ENCODE data around the gene THRSP. TPM values are rescaled to one million over a fixed set of nuclear protein-coding genes. Genes with fewer than 3 reads are reported as not detected.
A peak's percentile ranks its signal among the peaks of the same experiment; 100 is the strongest.

The THRSP gene
- total and polyA plus RNA-seq, 2 donors (not counting 1 experiment from before 2014, with no cell fraction given) = under 0.01 to 0.19 TPM

DNA sequence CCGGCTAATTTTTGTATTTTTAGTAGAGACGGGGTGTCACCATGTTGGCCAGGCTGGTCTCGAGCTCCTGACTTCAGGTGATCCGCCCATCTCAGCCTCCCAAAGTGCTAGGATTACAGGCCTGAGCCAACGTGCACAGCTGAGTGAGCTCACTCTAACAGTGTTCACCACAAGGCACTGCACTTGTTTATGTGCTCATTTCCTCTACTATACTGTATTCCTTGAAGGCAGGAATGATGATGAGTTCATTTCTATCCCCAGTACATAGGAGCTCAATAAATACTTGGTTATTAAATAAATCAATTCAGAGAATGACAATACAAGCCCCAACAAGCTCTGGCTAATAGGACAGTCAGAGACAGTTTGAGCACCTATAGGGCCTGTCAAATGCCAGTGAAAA is 46.7 kb downstream of the THRSP start:
- DNase-seq (ENCODE audit: low read depth in 2 of 2) = no peak
- Histone ChIP-seq H3K79me2 (ENCODE audit: control insufficient read depth, insufficient read depth, low read length) (no peaks in the 10 kb centered on the region), H3K9me3 (ENCODE audit: control insufficient read depth, insufficient read depth, low read depth, low read length) (no peaks in the 10 kb centered on the region), H3K36me3 (ENCODE audit: control insufficient read depth, insufficient read depth, low read length) (peaks cover 6% of the 10 kb centered on the region), H3K4me1 (ENCODE audit: control insufficient read depth, extremely low read depth, insufficient read depth, low read length) (peaks cover 2% of the 10 kb centered on the region), H3K9ac (ENCODE audit: insufficient read depth, low read length) (no peak overlapping the region), H3K4me3 (replicated peaks in 1 of 4; ENCODE audit: control extremely low read depth in 1 of 4, insufficient read depth in 1 of 4, low read depth in 3 of 4, low read length in 4 of 4) (no peak overlapping the region), H3K27ac (ENCODE audit: insufficient read depth, low read length) (no peak overlapping the region), H2AFZ (ENCODE audit: low read length) (no peak overlapping the region), H3K4me2 (ENCODE audit: extremely low read depth, insufficient read depth, low read length) (no peak overlapping the region), H4K20me1 (ENCODE audit: control insufficient read depth, extremely low read depth, insufficient read depth, low read length) (no peaks in the 10 kb centered on the region), H3K27me3 (ENCODE audit: control insufficient read depth, insufficient read depth, low read length) (no peaks in the 10 kb centered on the region)
- TF ChIP-seq, protein P1, sequence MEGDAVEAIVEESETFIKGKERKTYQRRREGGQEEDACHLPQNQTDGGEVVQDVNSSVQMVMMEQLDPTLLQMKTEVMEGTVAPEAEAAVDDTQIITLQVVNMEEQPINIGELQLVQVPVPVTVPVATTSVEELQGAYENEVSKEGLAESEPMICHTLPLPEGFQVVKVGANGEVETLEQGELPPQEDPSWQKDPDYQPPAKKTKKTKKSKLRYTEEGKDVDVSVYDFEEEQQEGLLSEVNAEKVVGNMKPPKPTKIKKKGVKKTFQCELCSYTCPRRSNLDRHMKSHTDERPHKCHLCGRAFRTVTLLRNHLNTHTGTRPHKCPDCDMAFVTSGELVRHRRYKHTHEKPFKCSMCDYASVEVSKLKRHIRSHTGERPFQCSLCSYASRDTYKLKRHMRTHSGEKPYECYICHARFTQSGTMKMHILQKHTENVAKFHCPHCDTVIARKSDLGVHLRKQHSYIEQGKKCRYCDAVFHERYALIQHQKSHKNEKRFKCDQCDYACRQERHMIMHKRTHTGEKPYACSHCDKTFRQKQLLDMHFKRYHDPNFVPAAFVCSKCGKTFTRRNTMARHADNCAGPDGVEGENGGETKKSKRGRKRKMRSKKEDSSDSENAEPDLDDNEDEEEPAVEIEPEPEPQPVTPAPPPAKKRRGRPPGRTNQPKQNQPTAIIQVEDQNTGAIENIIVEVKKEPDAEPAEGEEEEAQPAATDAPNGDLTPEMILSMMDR (conservative IDR thresholded peaks at IDR 0.05 in 1 of 2, IDR thresholded peaks at IDR 0.05 in 1 of 2; ENCODE audit: low read depth in 1 of 2, low read length in 2 of 2) = no peak
- no peak for TF ChIP-seq EZH2 (IDR thresholded peaks at IDR 0.05; ENCODE audit: low read length, missing control alignments)

DNA sequence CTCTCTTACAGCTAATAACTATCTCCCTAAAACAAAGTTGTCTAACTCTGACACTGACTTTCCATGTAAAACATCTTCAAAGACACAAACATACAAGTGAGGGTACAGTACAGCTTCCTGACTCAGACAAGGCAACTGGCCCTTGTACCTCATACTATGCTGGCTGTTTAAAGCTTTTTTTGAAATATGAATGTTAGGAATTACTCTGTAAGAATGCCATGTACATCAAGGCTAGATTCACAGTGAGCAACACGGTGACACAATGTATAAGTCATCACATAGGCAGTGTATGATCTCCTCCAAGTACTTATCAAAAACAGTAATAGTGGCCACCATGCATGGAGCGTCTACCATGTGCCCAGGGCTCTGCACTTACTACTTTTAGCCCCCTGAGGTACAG is 47.2 kb downstream of the THRSP start:
- TF ChIP-seq, protein P1 (conservative IDR thresholded peaks at IDR 0.05 in 1 of 2, IDR thresholded peaks at IDR 0.05 in 1 of 2; ENCODE audit: low read depth in 1 of 2, low read length in 2 of 2) = no peak
- no peak for TF ChIP-seq EZH2 (IDR thresholded peaks at IDR 0.05; ENCODE audit: low read length, missing control alignments)
- H3K4me2 ChIP-seq (ENCODE audit: extremely low read depth, insufficient read depth, low read length) = no peak overlapping the region
- no peaks in the 10 kb centered on the region for H3K9me3 ChIP-seq (ENCODE audit: control insufficient read depth, insufficient read depth, low read depth, low read length)
- H3K4me1 ChIP-seq (ENCODE audit: control insufficient read depth, extremely low read depth, insufficient read depth, low read length) = peaks cover 2% of the 10 kb centered on the region
- no peak overlapping the region for H2AFZ ChIP-seq (ENCODE audit: low read length)
- H3K36me3 ChIP-seq (ENCODE audit: control insufficient read depth, insufficient read depth, low read length) = peaks cover 6% of the 10 kb centered on the region
- no peaks in the 10 kb centered on the region for H3K79me2 ChIP-seq (ENCODE audit: control insufficient read depth, insufficient read depth, low read length)
- no peak overlapping the region for H3K4me3 ChIP-seq (replicated peaks in 1 of 4; ENCODE audit: control extremely low read depth in 1 of 4, insufficient read depth in 1 of 4, low read depth in 3 of 4, low read length in 4 of 4)
- peak in 1 of 2 donors; percentile 15 for DNase-seq (ENCODE audit: low read depth in 2 of 2)
- H3K9ac ChIP-seq (ENCODE audit: insufficient read depth, low read length) = no peak overlapping the region
- H4K20me1 ChIP-seq (ENCODE audit: control insufficient read depth, extremely low read depth, insufficient read depth, low read length) = no peaks in the 10 kb centered on the region
- no peak overlapping the region for H3K27ac ChIP-seq (ENCODE audit: insufficient read depth, low read length)
- H3K27me3 ChIP-seq (ENCODE audit: control insufficient read depth, insufficient read depth, low read length) = no peaks in the 10 kb centered on the region

DNA sequence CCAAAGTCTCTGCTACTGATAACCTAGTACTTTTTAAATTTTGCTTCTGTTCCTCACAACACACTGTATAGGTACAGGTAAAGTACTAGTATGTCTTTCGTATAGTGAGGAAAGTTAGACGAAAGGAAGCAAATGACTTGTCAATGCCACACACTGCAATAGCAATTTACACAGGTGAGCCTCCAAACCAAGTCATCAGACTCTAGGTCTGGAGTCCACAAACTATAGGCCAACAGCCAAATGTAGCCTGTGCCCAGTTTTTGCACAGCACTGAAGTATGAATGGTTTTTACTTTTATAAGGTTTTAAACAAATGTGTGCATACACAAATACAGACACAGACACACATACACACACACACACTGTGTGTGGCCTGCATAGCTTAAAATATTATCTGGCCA is 47.6 kb downstream of the THRSP start:
- DNase-seq (ENCODE audit: low read depth in 2 of 2) = no peak

More for the DNA sequence above, 47.6 kb downstream of the THRSP start:
- H3K27me3 ChIP-seq (ENCODE audit: control insufficient read depth, insufficient read depth, low read length) = no peaks in the 10 kb centered on the region
- H3K9me3 ChIP-seq (ENCODE audit: control insufficient read depth, insufficient read depth, low read depth, low read length) = no peaks in the 10 kb centered on the region
- no peak overlapping the region for H2AFZ ChIP-seq (ENCODE audit: low read length)
- H3K4me3 ChIP-seq (replicated peaks in 1 of 4; ENCODE audit: control extremely low read depth in 1 of 4, insufficient read depth in 1 of 4, low read depth in 3 of 4, low read length in 4 of 4) = no peak overlapping the region
- peaks cover 6% of the 10 kb centered on the region for H3K36me3 ChIP-seq (ENCODE audit: control insufficient read depth, insufficient read depth, low read length)
- H3K4me2 ChIP-seq (ENCODE audit: extremely low read depth, insufficient read depth, low read length) = no peak overlapping the region
- H3K79me2 ChIP-seq (ENCODE audit: control insufficient read depth, insufficient read depth, low read length) = no peaks in the 10 kb centered on the region
- H3K27ac ChIP-seq (ENCODE audit: insufficient read depth, low read length) = no peak overlapping the region
- no peak overlapping the region for H3K9ac ChIP-seq (ENCODE audit: insufficient read depth, low read length)
- H4K20me1 ChIP-seq (ENCODE audit: control insufficient read depth, extremely low read depth, insufficient read depth, low read length) = no peaks in the 10 kb centered on the region
- peaks cover 2% of the 10 kb centered on the region for H3K4me1 ChIP-seq (ENCODE audit: control insufficient read depth, extremely low read depth, insufficient read depth, low read length)
- TF ChIP-seq, protein P1 (conservative IDR thresholded peaks at IDR 0.05 in 1 of 2, IDR thresholded peaks at IDR 0.05 in 1 of 2; ENCODE audit: low read depth in 1 of 2, low read length in 2 of 2) = no peak
- no peak for TF ChIP-seq EZH2 (IDR thresholded peaks at IDR 0.05; ENCODE audit: low read length, missing control alignments)

Measured in fibroblast of lung (primary cell).